Progenitor cell of endocrine pancreas (in vitro differentiated cells): Measurements from ENCODE around the gene TSSK2. TPM values are rescaled to one million over a fixed set of nuclear protein-coding genes. Genes with fewer than 3 reads are reported as not detected.

Experiments
- DNase-seq: peaks from one replicate; pipeline ENCODE4 v3.0.0; 2021; ENCODE audit warnings: low spot score; ENCODE audit not compliant: unreplicated experiment
- H3K27ac Mint-ChIP-seq: 2 replicates; pipeline ENCODE4 v1.8.0; 2021; ENCODE audit warnings: mild to moderate bottlenecking, moderate library complexity, mixed read lengths
- H3K27me3 Mint-ChIP-seq: 2 replicates; pipeline ENCODE4 v1.8.0; 2021; ENCODE audit warnings: mixed read lengths
- H3K36me3 Mint-ChIP-seq: 2 replicates; pipeline ENCODE4 v1.8.0; 2022; ENCODE audit warnings: mixed read lengths; ENCODE audit not compliant: insufficient read depth
- H3K4me1 Mint-ChIP-seq: 2 replicates; pipeline ENCODE4 v1.8.0; 2021; ENCODE audit warnings: low read depth, mixed read lengths
- H3K4me3 Mint-ChIP-seq: 2 replicates; pipeline ENCODE4 v1.8.0; 2021; ENCODE audit warnings: low read depth, mild to moderate bottlenecking, moderate library complexity, mixed read lengths
- H3K9me3 Mint-ChIP-seq: 2 replicates; pipeline ENCODE4 v1.8.0; 2021; ENCODE audit warnings: low read depth, mixed read lengths
- CTCF ChIP-seq: fragments of 200-600 bp; sonication (generic); IDR thresholded peaks from one replicate; pipeline ENCODE4 v1.5.0; 2021; ENCODE audit warnings: antibody characterized with exemption, mild to moderate bottlenecking; ENCODE audit not compliant: unreplicated experiment
- total RNA-seq: library from RNA; stranded (reverse); gene quantifications from 2 replicates; pipeline ENCODE4 v1.2.1, GENCODE V29; 2021

TSSK2 gene
- total RNA-seq, 1 donor from 2014 or later: not detected

- H3K4me1 Mint-ChIP-seq: peaks cover 4% of the 10 kb centered on the region
- DNase-seq: no peak
- H3K36me3 Mint-ChIP-seq: no peaks in the 10 kb centered on the region
- no peak overlapping the region for H3K27ac Mint-ChIP-seq
- peaks cover 63% of the 10 kb centered on the region for H3K27me3 Mint-ChIP-seq
- no peak overlapping the region for H3K4me3 Mint-ChIP-seq
- no peaks in the 10 kb centered on the region for H3K9me3 Mint-ChIP-seq
- no peak for TF ChIP-seq CTCF
Observed at GRCh38 chr22:19149047-19149883, 18.2 kb downstream of the TSSK2 start.

- Mint-ChIP-seq H3K4me1 (no peaks in the 10 kb centered on the region), H3K27ac (no peak within 1 kb of the TSS), H3K27me3 (peaks cover 65% of the 10 kb centered on the region), H3K9me3 (no peaks in the 10 kb centered on the region), H3K4me3 (no peak within 1 kb of the TSS), H3K36me3 (no peaks in the 10 kb centered on the region)
- no peak for DNase-seq
- no peak for TF ChIP-seq CTCF
Observed at GRCh38 chr22:19149991-19150390, 18.9 kb downstream of the TSSK2 start, which contains the start of gene GSC2. TSS of gene GSC2 (minus strand) at chr22:19150292. CDS start at chr22:19150283, 9 bp downstream.

- TF ChIP-seq CTCF: no peak
- no peaks in the 10 kb centered on the region for H3K36me3 Mint-ChIP-seq
Observed at GRCh38 chr22:19150482-19151328, 19.6 kb downstream of the TSSK2 start.

GRCh38 chr22:19151329-19152191 is 20.5 kb downstream of the TSSK2 start:
- Mint-ChIP-seq H3K4me1 (no peaks in the 10 kb centered on the region), H3K27me3 (peaks cover 64% of the 10 kb centered on the region), H3K4me3 (no peak overlapping the region), H3K9me3 (no peaks in the 10 kb centered on the region), H3K36me3 (no peaks in the 10 kb centered on the region), H3K27ac (no peak overlapping the region)
- no peak for DNase-seq
- no peak for TF ChIP-seq CTCF

More at GRCh38 chr22:19150482-19151328, 19.6 kb downstream of the TSSK2 start:
- DNase-seq: no peak
- Mint-ChIP-seq H3K27ac (no peak overlapping the region), H3K27me3 (peaks cover 68% of the 10 kb centered on the region), H3K4me1 (no peaks in the 10 kb centered on the region), H3K4me3 (no peak overlapping the region), H3K9me3 (no peaks in the 10 kb centered on the region)
